CD4-positive, alpha-beta T cell treated with Interleukin-6 at 100 ng/mL for 8 hours (primary cell): ENCODE data around the gene CNR2.
"Not testable (repeated sequence)": the region's sequence is repeated elsewhere in the genome, so short reads cannot be mapped to it uniquely, and the experiment has no call there.

ENCODE experiments used
- DNase-seq: peaks from one replicate; pipeline ENCODE4 v3.0.0-alpha.2; 2020; ENCODE audit warnings: mixed read lengths, low spot score

Gene CNR2

DNA sequence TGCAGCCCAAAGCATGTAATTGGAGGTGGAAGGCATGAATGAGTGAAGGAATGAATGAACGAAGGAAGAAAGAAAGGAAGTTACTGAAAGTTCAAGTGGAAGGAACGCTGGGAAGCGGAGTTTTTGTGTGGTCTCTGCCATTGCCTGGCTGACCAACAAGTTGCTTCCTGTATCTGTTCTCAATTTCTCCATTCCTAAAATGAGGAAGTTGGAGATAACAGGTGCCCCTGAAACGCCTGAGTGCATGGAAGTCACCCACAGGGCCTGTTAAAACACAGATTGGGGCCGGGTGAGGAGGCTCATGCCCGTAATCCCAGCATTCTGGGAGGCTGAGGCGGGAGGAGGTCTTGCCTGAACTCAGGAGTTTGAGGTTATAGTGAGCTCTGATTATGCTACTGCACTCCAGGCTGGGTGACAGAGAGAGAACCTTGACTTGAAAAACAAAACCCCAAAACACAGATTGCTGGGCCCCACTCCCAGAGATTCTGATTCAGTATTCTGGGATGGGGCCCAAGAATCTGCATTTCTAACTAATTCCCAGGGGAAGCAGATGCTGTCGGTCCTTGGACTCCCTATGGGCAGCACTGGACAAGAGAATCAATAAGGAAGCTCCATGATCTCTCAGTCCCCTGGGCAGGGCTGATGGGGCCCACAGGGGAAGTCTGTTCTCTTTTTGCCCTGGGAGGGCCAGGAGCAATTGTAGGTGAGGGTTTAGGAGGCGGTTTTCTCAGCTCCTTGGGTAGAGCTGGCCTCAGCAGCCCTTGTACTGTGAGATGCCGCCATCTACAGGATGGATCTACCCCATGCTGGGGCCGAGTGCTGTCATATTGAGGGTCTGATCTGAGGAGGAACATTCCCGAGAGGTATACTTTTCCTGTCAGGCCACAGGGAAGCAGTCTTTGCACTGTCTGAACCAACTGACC is 3.3 kb upstream of the CNR2 start:
- peak; percentile 44 for DNase-seq

DNA sequence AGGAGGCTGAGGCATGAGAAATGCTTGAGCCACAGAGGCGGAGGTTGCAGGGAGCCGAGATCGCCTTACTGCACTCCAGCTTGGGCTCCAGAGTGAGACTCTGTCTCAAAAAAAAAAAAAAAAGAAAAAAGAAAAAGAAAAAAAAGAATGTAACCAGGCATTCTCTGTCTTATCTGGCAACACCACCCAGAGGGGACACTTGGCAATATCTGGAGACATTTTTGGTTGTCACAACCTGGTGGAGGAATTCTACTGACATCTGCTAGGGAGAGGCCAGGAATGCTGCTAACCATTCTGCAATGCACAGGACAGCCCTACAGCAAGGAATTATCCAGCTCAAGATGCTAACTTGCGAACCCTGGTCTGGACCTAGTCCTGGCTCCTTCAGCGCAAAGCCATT is 2.3 kb upstream of the CNR2 start:
- DNase-seq = no peak

- no peak for DNase-seq
Observed at GRCh38 chr1:23914921-23915320, 1.8 kb upstream of the CNR2 start.

DNA sequence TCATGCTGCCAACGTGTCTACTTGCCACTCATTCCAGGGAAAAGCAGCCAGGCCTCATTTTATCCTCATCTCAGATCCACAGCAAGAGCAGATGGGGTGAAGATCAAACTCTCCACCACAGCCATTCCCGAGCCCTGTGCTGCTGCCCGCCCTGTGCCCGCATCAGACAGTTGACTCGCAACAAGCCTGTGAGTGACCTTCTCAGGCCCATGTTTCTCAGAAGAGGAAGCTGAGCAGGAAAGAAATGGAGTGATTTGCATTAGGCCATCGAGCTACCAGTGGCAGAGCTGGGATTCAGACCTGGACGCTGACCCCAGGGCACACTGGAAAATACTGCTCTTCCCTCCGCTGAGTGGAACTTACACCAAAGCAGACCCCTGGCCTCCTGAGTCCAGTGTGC is 1.2 kb downstream of the CNR2 start:
- no peak for DNase-seq

DNA sequence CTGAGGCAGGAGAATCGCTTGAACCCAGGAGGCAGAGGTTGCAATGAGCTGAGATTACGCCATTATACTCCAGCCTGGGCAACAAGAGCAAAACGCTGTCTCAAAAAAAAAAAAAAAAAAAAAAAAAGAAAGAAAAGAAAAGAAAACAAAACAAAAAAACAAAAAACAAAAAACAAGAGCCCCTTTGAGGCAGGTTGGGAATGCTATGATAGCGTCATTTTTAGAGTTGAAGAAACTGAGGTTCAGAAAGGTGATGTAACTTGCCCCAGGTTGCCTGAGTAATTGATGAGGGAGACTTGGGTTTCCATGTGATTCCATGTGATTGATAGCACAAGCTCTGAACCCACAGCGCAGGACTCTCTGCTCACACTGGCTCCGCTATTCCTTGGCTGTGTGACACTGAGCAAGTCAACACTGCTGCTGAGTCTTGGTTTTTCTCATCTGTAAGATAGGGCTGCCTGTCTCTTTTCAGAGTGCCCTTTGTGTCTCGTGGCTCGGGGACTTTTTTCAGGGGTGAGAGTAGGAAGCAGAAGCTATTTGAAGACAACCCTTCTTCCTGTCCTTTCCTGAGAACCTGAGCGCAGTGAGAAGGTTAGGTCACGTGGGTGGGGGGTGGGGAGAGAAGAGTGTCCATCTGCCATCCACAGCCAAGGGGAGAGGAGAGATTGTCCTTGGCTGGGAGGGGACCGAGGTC is 2.5 kb downstream of the CNR2 start:
- DNase-seq = no peak

DNA sequence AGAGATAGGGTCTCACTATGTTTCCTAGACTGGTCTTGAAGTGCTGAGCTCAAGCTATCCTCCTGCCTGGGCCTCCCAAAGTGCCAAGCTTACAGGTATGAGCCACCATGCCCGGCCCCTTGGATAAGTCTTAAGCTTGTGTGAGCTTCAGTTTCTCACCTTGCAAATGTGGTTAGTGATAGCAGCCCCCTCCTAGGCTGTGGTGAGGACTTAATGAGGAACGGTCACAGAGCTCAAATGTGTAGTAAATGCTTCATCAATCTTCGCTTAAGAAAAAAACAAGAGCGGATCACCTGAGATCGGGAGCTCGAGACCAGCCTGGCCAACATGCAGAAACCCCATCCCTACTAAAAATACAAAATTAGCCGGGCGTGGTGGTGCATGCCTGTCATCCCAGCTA is 3.0 kb downstream of the CNR2 start:
- DNase-seq = no peak

DNA sequence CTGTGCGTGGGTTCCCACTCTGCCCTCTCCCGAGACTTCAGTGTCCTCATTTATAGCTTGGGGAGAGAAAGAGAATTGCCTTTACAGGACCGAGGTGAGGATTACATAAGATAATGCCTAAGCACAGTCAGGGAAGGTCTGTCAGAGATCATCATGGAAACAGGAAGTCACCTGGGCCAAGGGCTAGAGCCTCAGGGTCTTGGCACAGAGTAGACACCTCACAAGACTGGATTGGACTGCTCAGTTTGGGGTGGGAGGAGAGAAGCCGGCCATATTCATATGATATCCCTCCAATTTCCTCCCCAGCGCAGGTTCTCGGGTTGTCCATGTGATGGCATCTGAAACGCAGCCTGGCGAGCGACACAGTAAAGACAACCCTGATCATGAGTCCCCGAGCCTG is 3.8 kb downstream of the CNR2 start:
- DNase-seq = no peak

DNA sequence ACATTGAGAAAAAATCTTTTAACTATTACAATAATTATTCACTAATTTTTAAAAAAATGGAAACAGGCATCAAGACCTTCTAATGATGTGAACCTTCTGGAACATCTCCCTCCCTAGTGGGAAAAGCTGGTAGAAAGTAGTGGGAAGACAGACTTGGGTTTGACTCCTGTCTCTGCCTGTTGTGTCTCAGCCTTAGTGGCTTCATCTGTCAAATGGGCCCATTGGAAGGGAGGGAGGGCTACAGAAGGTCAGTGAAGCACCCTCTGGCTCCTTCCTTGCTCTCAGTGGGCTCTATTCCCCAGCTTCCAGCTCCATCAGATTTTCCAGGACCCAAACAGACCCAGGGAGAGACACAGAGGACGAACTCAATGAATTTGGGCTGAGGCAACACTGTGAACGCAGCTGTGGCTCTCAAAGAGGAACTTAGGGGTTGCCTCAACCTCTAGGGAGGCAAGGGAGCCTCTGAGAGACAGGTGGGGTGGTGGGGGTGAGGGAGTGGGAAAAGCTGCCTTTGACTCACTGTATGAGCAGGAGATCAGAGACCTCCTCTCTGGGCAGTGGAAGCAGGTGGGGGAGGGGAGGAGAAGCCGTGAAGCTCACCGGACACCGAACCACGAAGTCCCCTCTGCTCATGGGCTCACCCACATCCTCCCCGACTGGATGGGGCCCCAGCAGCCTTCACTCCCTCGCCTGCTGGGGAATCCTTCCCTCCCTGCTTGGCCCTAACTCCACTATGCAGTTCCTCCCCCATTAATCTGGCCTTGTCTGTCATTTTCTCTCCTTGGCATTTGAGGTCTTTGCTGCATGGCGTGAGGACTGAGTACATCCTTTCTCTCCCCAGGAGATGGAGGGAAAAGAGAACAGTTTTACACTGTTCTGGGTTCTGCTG is 4.5 kb downstream of the CNR2 start:
- no peak for DNase-seq

DNA sequence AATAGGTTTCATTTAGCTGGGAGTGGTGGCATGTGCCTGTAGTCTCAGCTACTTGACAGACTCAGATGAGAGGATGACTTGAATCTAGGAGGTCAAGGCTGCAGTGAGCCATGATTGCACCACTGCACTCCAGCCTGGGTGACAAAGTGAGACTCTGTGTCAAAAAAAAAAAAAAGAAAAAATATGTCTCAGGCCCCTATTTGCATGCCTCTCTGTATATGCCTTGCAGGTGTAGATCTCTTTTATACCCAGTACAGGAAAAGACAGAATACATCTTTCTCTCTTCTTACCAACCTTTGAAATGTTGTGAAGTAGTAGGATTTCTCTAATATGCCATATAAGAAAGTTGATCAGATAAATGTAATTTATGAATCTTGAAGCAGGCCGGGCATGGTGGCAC is 6.4 kb downstream of the CNR2 start:
- no peak for DNase-seq

DNA sequence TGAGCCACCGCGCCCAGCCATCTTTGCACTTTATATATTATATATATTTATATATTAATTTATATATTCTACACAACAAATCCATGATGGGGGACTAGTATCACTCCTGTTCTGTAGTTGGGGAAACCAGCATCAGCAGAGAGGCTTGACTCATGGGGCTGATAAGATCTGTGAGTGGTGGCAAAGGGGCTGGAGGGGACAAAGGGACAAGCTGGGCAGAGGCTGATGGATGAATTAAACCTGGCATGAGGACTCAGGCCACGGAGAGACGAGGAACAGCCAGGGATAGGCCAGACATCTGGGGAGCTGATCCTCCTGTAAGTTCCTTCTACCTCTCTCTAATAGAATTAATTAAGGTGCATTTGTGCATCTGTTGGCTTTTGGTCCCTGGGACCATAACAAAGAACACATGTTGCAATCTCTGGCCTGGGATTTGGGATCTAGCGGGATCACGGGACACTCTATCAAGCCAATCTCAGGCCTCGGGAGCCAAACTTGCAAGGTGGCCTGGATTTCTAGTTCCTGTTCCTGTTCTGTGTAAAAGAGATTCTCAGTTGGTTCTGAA is 7.6 kb downstream of the CNR2 start:
- no peak for DNase-seq

GRCh38 chr1:23904748-23905357 is 8.3 kb downstream of the CNR2 start:
- DNase-seq = no peak

GRCh38 chr1:23903754-23904153 is 9.4 kb downstream of the CNR2 start:
- no peak for DNase-seq

GRCh38 chr1:23902321-23903278 is 10.6 kb downstream of the CNR2 start:
- DNase-seq = no peak

- DNase-seq = not testable (repeated sequence)
Observed at GRCh38 chr1:23900017-23900416, 13.1 kb downstream of the CNR2 start.

- DNase-seq = no peak
Observed at GRCh38 chr1:23899070-23899469, 14.1 kb downstream of the CNR2 start.

GRCh38 chr1:23897083-23897482 is 16.1 kb downstream of the CNR2 start:
- DNase-seq = no peak

DNA sequence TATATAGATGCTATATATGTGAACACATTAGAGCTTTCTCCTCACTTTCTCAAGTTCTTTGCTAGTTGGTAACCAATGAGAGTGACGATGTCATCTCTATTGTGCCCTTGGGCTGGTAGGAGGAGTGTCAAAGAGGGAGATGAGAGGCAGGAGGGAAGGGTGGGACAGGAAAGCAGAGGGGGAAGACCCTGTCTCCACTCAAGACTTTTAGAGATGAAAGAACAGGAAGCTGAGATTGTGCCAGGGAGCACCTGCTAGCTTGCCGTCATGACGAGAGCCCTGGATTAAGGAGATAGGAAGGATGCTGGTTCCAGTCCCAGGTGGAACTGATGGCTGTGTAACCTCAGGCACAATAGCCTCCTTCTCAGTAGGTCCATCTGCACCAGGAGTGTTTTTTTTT is 16.7 kb downstream of the CNR2 start:
- no peak for DNase-seq

DNA sequence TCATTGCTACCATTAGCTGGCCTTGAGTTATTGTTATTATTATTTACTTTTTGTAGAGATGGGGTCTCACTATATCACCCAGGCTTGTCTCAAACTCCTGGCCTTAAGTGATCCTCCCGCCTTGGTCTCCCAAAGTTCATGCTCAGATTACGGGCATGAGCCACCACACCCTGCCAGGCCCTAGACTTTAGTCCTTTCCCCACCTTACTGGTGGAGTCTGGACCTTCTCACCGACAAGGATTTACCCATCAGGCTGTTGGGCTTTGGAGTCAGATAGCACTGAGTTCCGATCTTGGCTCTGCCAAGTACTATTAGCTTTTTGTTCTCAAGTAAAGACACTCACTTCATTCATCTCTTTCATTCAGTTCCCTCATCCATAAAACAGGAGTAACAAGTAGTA is 17.2 kb downstream of the CNR2 start:
- no peak for DNase-seq

DNA sequence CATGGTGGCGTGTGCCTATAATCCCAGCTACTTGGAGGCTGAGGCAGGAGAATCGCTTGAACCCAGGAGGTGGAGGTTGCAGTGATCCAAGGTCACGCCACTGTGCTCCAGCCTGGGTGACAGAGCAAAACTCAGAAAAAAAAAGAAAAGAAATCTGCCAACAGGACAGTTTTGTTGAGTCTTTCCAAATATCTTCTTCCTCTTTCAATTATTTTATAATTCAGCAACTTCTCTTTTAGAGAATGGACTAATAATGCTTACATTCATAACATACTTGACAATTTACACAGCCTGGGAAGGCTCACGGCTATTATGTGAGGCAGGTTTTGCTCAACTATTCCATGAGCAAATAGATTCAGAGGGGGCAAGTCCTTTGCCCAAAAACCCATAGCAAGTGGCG is 18.1 kb downstream of the CNR2 start:
- DNase-seq = no peak

- DNase-seq = no peak
Observed at GRCh38 chr1:23889074-23889473, 24.1 kb downstream of the CNR2 start.

DNA sequence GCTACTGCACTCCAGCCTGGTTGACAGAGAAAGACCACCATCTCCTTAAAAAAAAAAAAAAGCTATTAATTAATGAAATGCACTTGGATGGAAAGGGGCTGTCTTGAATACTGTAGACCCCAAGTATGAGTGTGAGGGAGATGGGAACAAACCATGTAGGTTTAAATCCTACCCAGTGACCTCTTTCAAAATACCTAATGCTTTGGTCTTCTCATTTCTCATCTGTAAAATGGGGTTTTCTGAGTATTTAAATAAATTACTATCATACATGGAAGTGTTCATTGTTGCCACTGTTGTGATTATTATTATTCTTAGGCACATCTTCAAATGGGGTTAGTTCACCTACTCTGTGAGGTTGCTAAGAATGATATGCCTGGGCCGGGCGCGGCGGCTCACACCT is 27.9 kb downstream of the CNR2 start:
- DNase-seq = no peak
